GM12878 (cell line): ENCODE measurements around the gene NOL8. TPM values are rescaled to one million over a fixed set of nuclear protein-coding genes. Genes with fewer than 3 reads are reported as not detected.

ENCODE experiments used
- ATAC-seq: fragments of 200-7000 bp; cut with Tn5 transposase; 3 replicates; pipeline ENCODE4 v1.9.1; 2020; ENCODE audit warnings: mild to moderate bottlenecking, moderate library complexity
- BruUV-seq: library from RNA; stranded (reverse); fragments of 400-500 nt; replicated peaks from 2 replicates; lab custom pipeline; 2021; lab: Mats Ljungman, UMichigan
- CTCF ChIA-PET: fragments of 300-600 bp; sonication (Branson Sonifier 250); formaldehyde crosslinking; extraction: SDS; loops from one replicate; lab custom pipeline; 2021; ENCODE audit warnings: inconsistent platforms; lab: Yijun Ruan, JAX
- POLR2A ChIA-PET: fragments of 350-600 bp; formaldehyde crosslinking; extraction: SDS; loops from one replicate; lab custom pipeline; 2021; ENCODE audit warnings: inconsistent platforms; lab: Charles Lee
- RAD21 ChIA-PET: fragments of 300-600 bp; sonication (Branson Sonifier 250); formaldehyde crosslinking; loops from one replicate; lab custom pipeline; 2023; ENCODE audit warnings: antibody characterized with exemption; ENCODE audit not compliant: unreplicated experiment; lab: Charles Lee
- SMC1A ChIA-PET: fragments of 300-600 bp; sonication (Branson Sonifier 250); formaldehyde crosslinking; loops from one replicate; lab custom pipeline; 2023; ENCODE audit not compliant: unreplicated experiment, uncharacterized antibody; lab: Charles Lee
- DNase-seq: peaks from one replicate; pipeline ENCODE4 v3.0.0-alpha.2; 2011; ENCODE audit warnings: low read depth, low spot score
- FAIRE-seq: peaks from 3 replicates; lab custom pipeline; 2011; peaks lifted over from hg19 to GRCh38; lab: Jason Lieb, UNC
- H2AFZ ChIP-seq: 2 replicates; pipeline ENCODE4 v1.6.0; 2011; ENCODE audit warnings: low read depth, low read length, control low read depth; ENCODE audit not compliant: control insufficient read depth
- H3K27ac ChIP-seq: 2 replicates; pipeline ENCODE4 v1.5.1; 2011; ENCODE audit warnings: control low read depth; ENCODE audit not compliant: control insufficient read depth, insufficient read depth
- H3K27me3 ChIP-seq, 2 experiments: replicated peaks in 1 of 2; 2 replicates each; pipeline versions ENCODE4 v1.6.0 to v1.6.1; 2011; ENCODE audit warnings: low read length in 1 of 2; ENCODE audit not compliant: control insufficient read depth in 2 of 2, insufficient read depth in 2 of 2
- H3K36me3 ChIP-seq, 2 experiments: 2 replicates each; pipeline ENCODE4 v1.5.1; 2011; ENCODE audit warnings: low read length in 1 of 2; ENCODE audit not compliant: control insufficient read depth in 2 of 2, insufficient read depth in 2 of 2
- H3K4me1 ChIP-seq: 2 replicates; pipeline ENCODE4 v1.6.1; 2011; ENCODE audit warnings: mild to moderate bottlenecking, low read length, moderate library complexity, mixed read lengths; ENCODE audit not compliant: control insufficient read depth, insufficient read depth
- H3K4me2 ChIP-seq: 2 replicates; pipeline ENCODE4 v1.6.0; 2011; ENCODE audit warnings: control low read depth; ENCODE audit not compliant: control insufficient read depth, insufficient read depth
- H3K4me3 ChIP-seq: fragments of 200-600 bp; sonication (generic); 2 replicates; pipeline ENCODE4 v1.5.1; 2016
- H3K79me2 ChIP-seq: 2 replicates; pipeline ENCODE4 v1.6.0; 2011; ENCODE audit warnings: low read length; ENCODE audit not compliant: control insufficient read depth, insufficient read depth
- H3K9ac ChIP-seq: 2 replicates; pipeline ENCODE4 v1.8.0; 2011; ENCODE audit warnings: low read length, control low read depth, mixed read lengths; ENCODE audit not compliant: control insufficient read depth, insufficient read depth
- H3K9me3 ChIP-seq: replicated peaks from 3 replicates; pipeline ENCODE4 v1.5.1; 2011; ENCODE audit warnings: mild to moderate bottlenecking, low read length; ENCODE audit not compliant: control insufficient read depth, insufficient read depth
- H4K20me1 ChIP-seq: 2 replicates; pipeline ENCODE4 v1.6.0; 2011; ENCODE audit not compliant: control insufficient read depth, insufficient read depth
- GABPA ChIP-seq: IDR thresholded peaks from 2 replicates; pipeline ENCODE4 v1.6.1; 2014; ENCODE audit warnings: antibody characterized with exemption, low read depth, mild to moderate bottlenecking, inconsistent platforms
- RBBP5 ChIP-seq: fragments of 200-600 bp; sonication (generic); conservative IDR thresholded peaks from 2 replicates; pipeline ENCODE4 v1.6.1; 2016
- STAT1 ChIP-seq: fragments of 450-650 bp; conservative IDR thresholded peaks from 2 replicates; pipeline ENCODE4 v1.6.1; 2014; ENCODE audit warnings: antibody characterized with exemption, mild to moderate bottlenecking
- WGBS: methylation state at CpG from one replicate; pipeline ENCODE4 v1.1.6; 2016; ENCODE audit warnings: low lambda C conversion rate; ENCODE audit not compliant: insufficient replicate concordance, insufficient coverage; ENCODE audit errors: missing lambda C conversion rate; 5-methylcytosine and 5-hydroxymethylcytosine counted together
- in situ Hi-C: fragments of 300-500 bp; cut with MboI; formaldehyde crosslinking; loops from 9 replicates; pipeline ENCODE4 v1.14.3; 2018; ENCODE audit warnings: mixed read lengths
- intact Hi-C: fragments of 100-400 bp; cut with micrococcal nuclease; formaldehyde crosslinking; loops from one replicate; pipeline ENCODE4 v1.14.2; 2022; ENCODE audit not compliant: unreplicated experiment
- microRNA-seq: library from miRNA; unstranded; fragments of <30 nt; microRNA quantifications from one replicate; pipeline ENCODE4, GENCODE V29; 2018
- polyA plus RNA-seq, 11 experiments: library from polyadenylated mRNA; depleted of rRNA in 4 of 11; unstranded in 6 of 11; stranded (reverse) in 5 of 11; fragments of >200 nt; fragmentation: Nextera tagmentation in 4 of 11; fragmentation: Illumina TruSeq in 1 of 11; extraction: Ambion mirVana in 4 of 11; extraction: Trizol in 1 of 11; gene quantifications; 1 replicate in 1 of 11; 2 replicates in 10 of 11; pipeline versions ENCODE4 v1.2.1 to v1.2.3, GENCODE V29; 2011 to 2016; ENCODE audit warnings: inconsistent platforms in 2 of 11, missing spikeins in 2 of 11, low read depth in 1 of 11
- small RNA-seq: library from RNA; depleted of rRNA; stranded (forward); fragments of <200 nt; gene quantifications from one replicate; pipeline ENCODE3, GENCODE V24; 2014
- total RNA-seq, 4 experiments: library from RNA; depleted of rRNA in 3 of 4; stranded (reverse); fragments of >200 nt in 3 of 4; fragmentation: Illumina TruSeq in 1 of 4; extraction: Trizol in 1 of 4; gene quantifications; 2 replicates each; pipeline versions ENCODE4 v1.2.1 to v1.2.3, GENCODE V29; 2013 to 2021
- TF ChIP-seq, protein P1 (sequence below): IDR thresholded peaks from 2 replicates; pipeline ENCODE4 v1.6.1; 2011; ENCODE audit warnings: low read depth, mild to moderate bottlenecking, low read length, moderate library complexity, borderline replicate concordance; ENCODE audit errors: extremely low read depth
- TF ChIP-seq, protein P2 (sequence below): fragments of 450-650 bp; IDR thresholded peaks from 2 replicates; pipeline ENCODE4 v1.6.1; 2016; ENCODE audit warnings: mild to moderate bottlenecking

The NOL8 gene
- total and polyA plus RNA-seq, 10 of the 15 experiments (the other 5 are each of a cell fraction or from before 2014, with no cell fraction given) = 33.6 to 58.6 (median 49.2) TPM

DNA sequence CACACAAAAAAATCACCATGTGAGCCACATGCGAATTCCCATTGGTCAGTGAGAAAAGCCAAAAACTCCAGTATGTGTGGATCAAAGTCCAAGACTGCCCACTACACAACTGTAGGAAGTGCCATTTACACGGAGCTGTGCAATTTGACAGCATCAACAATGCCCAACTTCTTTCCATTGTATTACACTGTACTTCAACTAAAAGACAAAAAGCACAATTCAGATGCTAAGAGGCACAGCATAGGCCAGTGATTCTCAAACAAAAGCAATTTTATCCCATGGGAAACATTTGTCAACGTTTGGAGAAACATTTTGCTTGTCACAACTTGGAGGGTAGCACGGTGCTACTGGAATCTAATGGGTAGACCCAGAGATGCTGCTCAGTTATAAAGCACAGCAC is 71.5 kb downstream of the NOL8 start (continued):
- TF ChIP-seq GABPA (no peak), RBBP5 (no peak)
- TF ChIP-seq, protein P1, sequence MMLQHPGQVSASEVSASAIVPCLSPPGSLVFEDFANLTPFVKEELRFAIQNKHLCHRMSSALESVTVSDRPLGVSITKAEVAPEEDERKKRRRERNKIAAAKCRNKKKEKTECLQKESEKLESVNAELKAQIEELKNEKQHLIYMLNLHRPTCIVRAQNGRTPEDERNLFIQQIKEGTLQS = no peak

DNA sequence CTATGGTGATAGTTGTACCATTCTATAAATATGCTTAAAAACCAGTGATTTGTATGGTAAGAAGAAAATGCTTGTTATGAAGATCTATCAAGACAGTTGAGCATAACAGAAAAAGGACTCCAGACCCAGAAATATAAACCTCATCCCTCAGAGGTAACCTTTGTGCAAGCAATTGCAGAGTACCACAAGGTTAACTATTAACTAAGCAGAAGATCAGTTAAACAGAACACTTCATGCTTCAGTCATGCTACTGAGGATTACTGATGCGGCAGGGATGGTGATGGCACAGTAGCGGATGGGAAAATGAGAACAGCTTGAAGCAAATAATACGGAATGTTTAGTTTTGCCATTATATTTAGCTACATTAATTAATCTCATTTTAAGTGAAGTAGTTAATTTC is 77.2 kb downstream of the NOL8 start:
- no peak for DNase-seq
- Histone ChIP-seq H3K9me3 (no peaks in the 10 kb centered on the region), H3K4me2 (no peak overlapping the region), H3K4me3 (no peak overlapping the region), H3K4me1 (no peaks in the 10 kb centered on the region), H3K27me3 (no peaks in the 10 kb centered on the region), H3K27ac (no peak overlapping the region), H3K36me3 (peaks cover 28 to 53% of the 10 kb centered on the region in 2 experiments), H3K9ac (no peak overlapping the region), H3K79me2 (no peaks in the 10 kb centered on the region), H2AFZ (no peak overlapping the region), H4K20me1 (no peaks in the 10 kb centered on the region)
- in situ Hi-C loops = no loop called here
- BruUV-seq = no TSS peak
- no peak for ATAC-seq
- FAIRE-seq = no peak
- ChIA-PET SMC1A (interaction anchor here (1.6 kb wide), 1 partner anchor 18 kb away, joined by 3 read pairs; no protein-coding TSS in a partner anchor), POLR2A (interaction anchor here (0.6 kb wide), 1 partner anchor 141 kb away, joined by 3 read pairs; no protein-coding TSS in a partner anchor), CTCF (no interaction called here), RAD21 (no interaction called here)
- TF ChIP-seq, protein P2, sequence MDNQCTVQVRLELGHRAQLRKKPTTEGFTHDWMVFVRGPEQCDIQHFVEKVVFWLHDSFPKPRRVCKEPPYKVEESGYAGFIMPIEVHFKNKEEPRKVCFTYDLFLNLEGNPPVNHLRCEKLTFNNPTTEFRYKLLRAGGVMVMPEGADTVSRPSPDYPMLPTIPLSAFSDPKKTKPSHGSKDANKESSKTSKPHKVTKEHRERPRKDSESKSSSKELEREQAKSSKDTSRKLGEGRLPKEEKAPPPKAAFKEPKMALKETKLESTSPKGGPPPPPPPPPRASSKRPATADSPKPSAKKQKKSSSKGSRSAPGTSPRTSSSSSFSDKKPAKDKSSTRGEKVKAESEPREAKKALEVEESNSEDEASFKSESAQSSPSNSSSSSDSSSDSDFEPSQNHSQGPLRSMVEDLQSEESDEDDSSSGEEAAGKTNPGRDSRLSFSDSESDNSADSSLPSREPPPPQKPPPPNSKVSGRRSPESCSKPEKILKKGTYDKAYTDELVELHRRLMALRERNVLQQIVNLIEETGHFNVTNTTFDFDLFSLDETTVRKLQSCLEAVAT = no peak
- no peak for TF ChIP-seq STAT1
- intact Hi-C loops = no loop called here
- WGBS = 100% methylated on average over 3 of the region's 3 CpGs

Small RNA genes within 50 kb of the gene (microRNA-seq; reads per million reads assigned to microRNA genes)
- gene MIR3651 = 22.0 reads per million, percentile 56 among the genes with 10 or more reads in this experiment

Small RNA genes within 50 kb of the gene (small RNA-seq; reads per million reads assigned to genes)
- gene MIR3651 (not detected), gene SNORA84 (0.86 reads per million, percentile 26 among the genes with 10 or more reads in this experiment)

Other genes starting within 250 kb of the NOL8 start
- 46.2 and 55.7 TPM in 2 replicates for gene SPTLC1, start 209.9 kb downstream of the NOL8 start, total RNA-seq (2014; rRNA removed)
- 45.7 and 48.4 TPM in 2 replicates for gene SPTLC1, start 209.9 kb downstream of the NOL8 start, total RNA-seq (2014; rRNA removed; fragmentation: Illumina TruSeq; extraction: Trizol)
- gene SPTLC1, start 209.9 kb downstream of the NOL8 start, total RNA-seq (2021) = 37.3 and 38.0 TPM in 2 replicates
- 68.7 and 93.6 TPM in 2 replicates for gene SPTLC1, start 209.9 kb downstream of the NOL8 start, polyA plus RNA-seq (2011; rRNA removed)
- 56.2 and 69.8 TPM in 2 replicates for gene SPTLC1, start 209.9 kb downstream of the NOL8 start, polyA plus RNA-seq (2014; fragmentation: Illumina TruSeq; extraction: Trizol)
- 10 to 100 TPM; 41.7 to 61.3 TPM for gene SPTLC1, start 209.9 kb downstream of the NOL8 start, polyA plus RNA-seq (2014; fragmentation: Nextera tagmentation; extraction: Ambion mirVana)
- 39.4 and 49.4 TPM in 2 replicates for gene SPTLC1, start 209.9 kb downstream of the NOL8 start, polyA plus RNA-seq (2014; rRNA removed)
- 10 to 100 TPM; 61.8 to 61.9 TPM for gene SPTLC1, start 209.9 kb downstream of the NOL8 start, polyA plus RNA-seq (2016; fragmentation: Nextera tagmentation; extraction: Ambion mirVana)
- gene IARS1, start 31.7 kb downstream of the NOL8 start, total RNA-seq (2014; rRNA removed) = 192 and 241 TPM in 2 replicates
- gene IARS1, start 31.7 kb downstream of the NOL8 start, total RNA-seq (2014; rRNA removed; fragmentation: Illumina TruSeq; extraction: Trizol) = 227 and 229 TPM in 2 replicates
- 140 and 144 TPM in 2 replicates for gene IARS1, start 31.7 kb downstream of the NOL8 start, total RNA-seq (2021)
- gene IARS1, start 31.7 kb downstream of the NOL8 start, polyA plus RNA-seq (2011; rRNA removed) = 80.0 and 83.1 TPM in 2 replicates
- 162 and 188 TPM in 2 replicates for gene IARS1, start 31.7 kb downstream of the NOL8 start, polyA plus RNA-seq (2014; fragmentation: Illumina TruSeq; extraction: Trizol)
- 10 to 100 TPM; 71.0 to 78.8 TPM for gene IARS1, start 31.7 kb downstream of the NOL8 start, polyA plus RNA-seq (2014; fragmentation: Nextera tagmentation; extraction: Ambion mirVana)
- gene IARS1, start 31.7 kb downstream of the NOL8 start, polyA plus RNA-seq (2014; rRNA removed) = 92.4 and 98.0 TPM in 2 replicates
- 100 to 1,000 TPM; 180 to 196 TPM for gene IARS1, start 31.7 kb downstream of the NOL8 start, polyA plus RNA-seq (2016; fragmentation: Nextera tagmentation; extraction: Ambion mirVana)
- 20.3 and 24.2 TPM in 2 replicates for gene CENPP, start 603 bp upstream of the NOL8 start, total RNA-seq (2014; rRNA removed)
- gene CENPP, start 603 bp upstream of the NOL8 start, total RNA-seq (2014; rRNA removed; fragmentation: Illumina TruSeq; extraction: Trizol) = 22.1 and 24.5 TPM in 2 replicates
- 17.5 and 19.3 TPM in 2 replicates for gene CENPP, start 603 bp upstream of the NOL8 start, total RNA-seq (2021)
- 13.2 and 21.0 TPM in 2 replicates for gene CENPP, start 603 bp upstream of the NOL8 start, polyA plus RNA-seq (2011; rRNA removed)
- gene CENPP, start 603 bp upstream of the NOL8 start, polyA plus RNA-seq (2014; fragmentation: Illumina TruSeq; extraction: Trizol) = 26.9 and 28.1 TPM in 2 replicates
- 10 to 100 TPM in 1 of 2 experiments, 1 to 10 TPM in 1; 9.4 to 11.7 TPM for gene CENPP, start 603 bp upstream of the NOL8 start, polyA plus RNA-seq (2014; fragmentation: Nextera tagmentation; extraction: Ambion mirVana)
- gene CENPP, start 603 bp upstream of the NOL8 start, polyA plus RNA-seq (2014; rRNA removed) = 14.9 and 15.2 TPM in 2 replicates
- 10 to 100 TPM; 30.2 to 31.4 TPM for gene CENPP, start 603 bp upstream of the NOL8 start, polyA plus RNA-seq (2016; fragmentation: Nextera tagmentation; extraction: Ambion mirVana)
- gene OGN, start 79.2 kb upstream of the NOL8 start, total RNA-seq (2014; rRNA removed) = 0.05 and 0.11 TPM in 2 replicates
- gene OGN, start 79.2 kb upstream of the NOL8 start, total RNA-seq (2014; rRNA removed; fragmentation: Illumina TruSeq; extraction: Trizol) = not detected in 2 replicates
- 0.11 TPM in 1 of 2 replicates, not detected in the other for gene OGN, start 79.2 kb upstream of the NOL8 start, total RNA-seq (2021)
- gene OGN, start 79.2 kb upstream of the NOL8 start, polyA plus RNA-seq (2011; rRNA removed) = not detected in 2 replicates
- 0.04 TPM in 1 of 2 replicates, not detected in the other for gene OGN, start 79.2 kb upstream of the NOL8 start, polyA plus RNA-seq (2014; fragmentation: Illumina TruSeq; extraction: Trizol)
- gene OGN, start 79.2 kb upstream of the NOL8 start, polyA plus RNA-seq (2014; fragmentation: Nextera tagmentation; extraction: Ambion mirVana) = under 1 TPM in 1 of 2 experiments, not detected in 1; 0.19 TPM
- 0.05 TPM in 1 of 2 replicates, not detected in the other for gene OGN, start 79.2 kb upstream of the NOL8 start, polyA plus RNA-seq (2014; rRNA removed)
- 1 to 10 TPM; 2.1 to 2.5 TPM for gene OGN, start 79.2 kb upstream of the NOL8 start, polyA plus RNA-seq (2016; fragmentation: Nextera tagmentation; extraction: Ambion mirVana)
- gene OMD, start 99.1 kb upstream of the NOL8 start, total RNA-seq (2014; rRNA removed) = not detected in 2 replicates
- gene OMD, start 99.1 kb upstream of the NOL8 start, total RNA-seq (2014; rRNA removed; fragmentation: Illumina TruSeq; extraction: Trizol) = not detected in 2 replicates
- not detected in 2 replicates for gene OMD, start 99.1 kb upstream of the NOL8 start, total RNA-seq (2021)
- not detected in 2 replicates for gene OMD, start 99.1 kb upstream of the NOL8 start, polyA plus RNA-seq (2011; rRNA removed)
- not detected in 2 replicates for gene OMD, start 99.1 kb upstream of the NOL8 start, polyA plus RNA-seq (2014; fragmentation: Illumina TruSeq; extraction: Trizol)
- gene OMD, start 99.1 kb upstream of the NOL8 start, polyA plus RNA-seq (2014; fragmentation: Nextera tagmentation; extraction: Ambion mirVana) = under 1 TPM in 1 of 2 experiments, not detected in 1; 0.08 TPM
- not detected in 2 replicates for gene OMD, start 99.1 kb upstream of the NOL8 start, polyA plus RNA-seq (2014; rRNA removed)
- under 1 TPM; 0.57 to 0.70 TPM for gene OMD, start 99.1 kb upstream of the NOL8 start, polyA plus RNA-seq (2016; fragmentation: Nextera tagmentation; extraction: Ambion mirVana)
- gene ASPN, start 157.2 kb upstream of the NOL8 start, total RNA-seq (2014; rRNA removed) = not detected in 2 replicates
- gene ASPN, start 157.2 kb upstream of the NOL8 start, total RNA-seq (2014; rRNA removed; fragmentation: Illumina TruSeq; extraction: Trizol) = not detected in 2 replicates
- not detected in 2 replicates for gene ASPN, start 157.2 kb upstream of the NOL8 start, total RNA-seq (2021)
- not detected in 2 replicates for gene ASPN, start 157.2 kb upstream of the NOL8 start, polyA plus RNA-seq (2011; rRNA removed)
- not detected in 2 replicates for gene ASPN, start 157.2 kb upstream of the NOL8 start, polyA plus RNA-seq (2014; fragmentation: Illumina TruSeq; extraction: Trizol)
- under 1 TPM in 1 of 2 experiments, not detected in 1; 0.03 TPM for gene ASPN, start 157.2 kb upstream of the NOL8 start, polyA plus RNA-seq (2014; fragmentation: Nextera tagmentation; extraction: Ambion mirVana)
- not detected in 2 replicates for gene ASPN, start 157.2 kb upstream of the NOL8 start, polyA plus RNA-seq (2014; rRNA removed)
- gene ASPN, start 157.2 kb upstream of the NOL8 start, polyA plus RNA-seq (2016; fragmentation: Nextera tagmentation; extraction: Ambion mirVana) = under 1 TPM; 0.42 to 0.47 TPM
- 0.06 TPM in 1 of 2 replicates, not detected in the other for gene ECM2, start 210.6 kb upstream of the NOL8 start, total RNA-seq (2014; rRNA removed)
- 0.09 TPM in 1 of 2 replicates, not detected in the other for gene ECM2, start 210.6 kb upstream of the NOL8 start, total RNA-seq (2014; rRNA removed; fragmentation: Illumina TruSeq; extraction: Trizol)
- 0.08 TPM in 1 of 2 replicates, not detected in the other for gene ECM2, start 210.6 kb upstream of the NOL8 start, total RNA-seq (2021)
- gene ECM2, start 210.6 kb upstream of the NOL8 start, polyA plus RNA-seq (2011; rRNA removed) = 0.03 and 0.06 TPM in 2 replicates
- 0.13 and 0.51 TPM in 2 replicates for gene ECM2, start 210.6 kb upstream of the NOL8 start, polyA plus RNA-seq (2014; fragmentation: Illumina TruSeq; extraction: Trizol)
- gene ECM2, start 210.6 kb upstream of the NOL8 start, polyA plus RNA-seq (2014; fragmentation: Nextera tagmentation; extraction: Ambion mirVana) = under 1 TPM; 0.04 to 0.27 TPM
- 0.03 TPM in 1 of 2 replicates, not detected in the other for gene ECM2, start 210.6 kb upstream of the NOL8 start, polyA plus RNA-seq (2014; rRNA removed)
- under 1 TPM; 0.54 to 0.67 TPM for gene ECM2, start 210.6 kb upstream of the NOL8 start, polyA plus RNA-seq (2016; fragmentation: Nextera tagmentation; extraction: Ambion mirVana)